Heart left ventricle (tissue), 16 donors: ENCODE measurements around the gene PLA2G3. TPM values are rescaled to one million over a fixed set of nuclear protein-coding genes. Genes with fewer than 3 reads are reported as not detected.

Experiments
- ATAC-seq, 4 donors: fragments of 200-7000 bp; cut with Tn5 transposase; one replicate each; pipeline ENCODE4 v1.9.1; 2020 to 2022; ENCODE audit warnings: moderate library complexity in 4 of 4, mild to moderate bottlenecking in 3 of 4, moderate number of reproducible peaks in 1 of 4
- DNase-seq, 5 donors: peaks; one replicate each; pipeline ENCODE4 v3.0.0-alpha.2; 2020
- H3K27ac ChIP-seq, 12 donors: fragments of 200-600 bp; sonication (generic) in 4 of 12; one replicate each; pipeline versions ENCODE4 v1.5.0 to v1.8.0; 2016 to 2022; ENCODE audit warnings: mild to moderate bottlenecking in 2 of 12
- H3K27me3 ChIP-seq, 9 donors: fragments of 200-600 bp; sonication (generic) in 2 of 9; one replicate each; pipeline versions ENCODE4 v1.5.1 to v1.8.0; 2016 to 2022; ENCODE audit warnings: mild to moderate bottlenecking in 3 of 9
- H3K36me3 ChIP-seq, 9 donors: fragments of 200-600 bp; sonication (generic) in 2 of 9; one replicate each; pipeline versions ENCODE4 v1.5.0 to v1.8.0; 2018 to 2022; ENCODE audit warnings: mild to moderate bottlenecking in 2 of 9
- H3K4me1 ChIP-seq, 12 donors: fragments of 200-600 bp; sonication (generic) in 4 of 12; one replicate each; pipeline versions ENCODE4 v1.5.0 to v1.8.0; 2016 to 2022; ENCODE audit warnings: mild to moderate bottlenecking in 3 of 12
- H3K4me3 ChIP-seq, 12 donors: fragments of 200-600 bp; sonication (generic) in 4 of 12; one replicate each; pipeline versions ENCODE4 v1.5.0 to v1.8.0; 2017 to 2022; ENCODE audit warnings: mild to moderate bottlenecking in 9 of 12, moderate library complexity in 4 of 12
- H3K9me3 ChIP-seq, 12 donors: fragments of 200-600 bp; sonication (generic) in 4 of 12; one replicate each; pipeline versions ENCODE4 v1.5.0 to v1.8.0; 2016 to 2022; ENCODE audit warnings: mild to moderate bottlenecking in 1 of 12
- POLR2A ChIP-seq, 2 donors: fragments of 450-650 bp; IDR thresholded peaks; one replicate each; pipeline ENCODE4 v1.6.1; 2017; ENCODE audit warnings: antibody characterized with exemption in 2 of 2, mild to moderate bottlenecking in 2 of 2, moderate library complexity in 2 of 2
- whole genome bisulfite sequencing, 4 donors: extraction: QIAGEN DNeasy Blood & Tissue Kit in 2 of 4; methylation state at CpG; one replicate each; pipeline versions ENCODE4 v1.1.5 to v1.1.7; 2013 to 2018; 5-methylcytosine and 5-hydroxymethylcytosine counted together
- intact Hi-C, 10 donors: fragments of 100-400 bp; cut with DNase I; formaldehyde crosslinking; loops; one replicate each; pipeline versions ENCODE4 v1.11.1 to v1.14.2; 2022
- polyA plus RNA-seq, 2 donors: library from polyadenylated mRNA; stranded (reverse); fragments of 200-250 nt; gene quantifications; one replicate each; pipeline ENCODE4 v1.2.3, GENCODE V29; 2013
- total RNA-seq, 9 donors: library from RNA; depleted of rRNA in 2 of 9; stranded (reverse); fragments of >200 nt in 2 of 9; fragmentation: NEBNext Ultra II Directional in 3 of 9; extraction: Animal tissue kit (Norgen Biotek cat#: 25700) in 3 of 9; gene quantifications; one replicate each; pipeline versions ENCODE4 v1.1.0 to v1.2.4, GENCODE V29; 2016 to 2023
- TF ChIP-seq, protein P1 (sequence below), 12 donors: fragments of 200-600 bp; sonication (generic) in 4 of 12; IDR thresholded peaks; one replicate each; pipeline versions ENCODE4 v1.5.0 to v1.8.0; 2018 to 2022; ENCODE audit warnings: antibody characterized with exemption in 12 of 12, mild to moderate bottlenecking in 5 of 12
- donor health status: ischemic (EF 13 %, LVEDD 7.1; RV severe dilation, severe dysfunction).
- donor health status: healthy with polysubstance abuse.
- donor health status: DM: no; HTN: yes; CAD: no.
- donor health status: DM: no; HTN: no; CAD: no.
- donor health status: ischemic (EF 25% LVEDD 6.9; RV normal size, moderate dysfunction).
- donor health status: ischemic (EF 25% LVEDD 5.7; RV mildly dilated, moderate dysfunction).
- donor health status: healthy.
- donor health status: DM: yes; HTN: yes; CAD: no.
- donor health status: ischemic (EF 35%, LVEDD 5.7; RV mildly dilated, moderate dysfunction).
- donor health status: nonischemic (EF 11% LVEDD 7.7; RV severe dilation, severe dysfunction).
- donor health status: DM: yes; HTN: yes; CAD: no.
- donor health status: PGD.
- donor health status: ischemic (EF 29% LVEDD 5.4; RV normal size, mild dysfunction).
- donor health status: nonischemic (EF 23%, LVEDD 6.1; RV moderate dilation, normal function).

Gene PLA2G3
- total and polyA plus RNA-seq, 11 donors, result not detected

DNA sequence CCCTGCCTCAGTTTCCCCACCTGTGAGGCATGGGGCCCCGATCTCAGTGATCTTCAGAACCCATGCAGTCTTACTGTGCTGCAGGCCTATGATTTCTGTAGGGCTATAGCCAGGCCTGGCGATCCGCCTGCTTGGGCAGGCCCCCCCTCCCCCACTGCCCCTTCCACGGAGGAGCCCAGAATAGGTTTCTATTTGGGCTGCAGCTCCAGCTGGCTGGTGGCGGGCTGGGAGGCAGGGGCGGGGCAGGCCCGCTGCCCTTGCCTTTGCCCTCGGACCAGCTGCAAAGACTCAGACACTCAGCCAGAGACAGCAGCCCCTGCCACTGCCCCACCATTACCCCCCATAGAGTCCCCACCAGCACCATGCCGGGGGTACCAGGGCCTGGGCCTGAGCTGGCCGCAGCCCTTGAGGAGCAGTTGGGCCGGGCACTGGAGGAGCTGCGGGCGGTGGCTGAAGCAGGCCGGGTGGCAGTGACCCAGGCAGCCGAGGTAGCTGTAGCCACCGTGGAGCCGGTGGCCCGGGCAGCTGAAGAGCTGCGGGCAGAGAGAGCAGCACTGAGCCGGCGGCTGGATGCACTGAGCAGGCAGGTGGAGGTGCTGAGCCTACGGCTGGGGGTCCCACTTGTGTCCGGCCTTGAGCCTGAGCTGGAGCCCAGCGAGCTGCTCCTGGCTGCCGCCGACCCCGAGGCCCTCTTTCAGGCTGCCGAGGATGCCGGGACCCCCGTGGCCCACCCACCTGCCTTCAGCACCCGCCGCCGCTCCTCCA is 47.0 kb downstream of the PLA2G3 start:
- intact Hi-C loops, result loop anchor here in 1 of 10 donors (10.0 kb wide), 1 partner anchor 52 kb away; the partner anchor contains the start of gene PLA2G3
- DNase-seq (peak; percentile 81 to 90 (median 85)), ATAC-seq (peak; percentile 71 to 87 (median 84))
- Histone ChIP-seq H3K36me3 (peaks cover 7 to 100% (median 99%) of the 10 kb centered on the region in 9 donors), H3K4me3 (peak overlapping the region; percentile 36 to 69 (median 56)), H3K4me1 (peaks cover 0 to 76% (median 19%) of the 10 kb centered on the region in 12 donors), H3K9me3 (no peaks in the 10 kb centered on the region), H3K27ac (peak overlapping the region; percentile 74 to 99 (median 93)), H3K27me3 (no peaks in the 10 kb centered on the region)
- TF ChIP-seq, protein P1, sequence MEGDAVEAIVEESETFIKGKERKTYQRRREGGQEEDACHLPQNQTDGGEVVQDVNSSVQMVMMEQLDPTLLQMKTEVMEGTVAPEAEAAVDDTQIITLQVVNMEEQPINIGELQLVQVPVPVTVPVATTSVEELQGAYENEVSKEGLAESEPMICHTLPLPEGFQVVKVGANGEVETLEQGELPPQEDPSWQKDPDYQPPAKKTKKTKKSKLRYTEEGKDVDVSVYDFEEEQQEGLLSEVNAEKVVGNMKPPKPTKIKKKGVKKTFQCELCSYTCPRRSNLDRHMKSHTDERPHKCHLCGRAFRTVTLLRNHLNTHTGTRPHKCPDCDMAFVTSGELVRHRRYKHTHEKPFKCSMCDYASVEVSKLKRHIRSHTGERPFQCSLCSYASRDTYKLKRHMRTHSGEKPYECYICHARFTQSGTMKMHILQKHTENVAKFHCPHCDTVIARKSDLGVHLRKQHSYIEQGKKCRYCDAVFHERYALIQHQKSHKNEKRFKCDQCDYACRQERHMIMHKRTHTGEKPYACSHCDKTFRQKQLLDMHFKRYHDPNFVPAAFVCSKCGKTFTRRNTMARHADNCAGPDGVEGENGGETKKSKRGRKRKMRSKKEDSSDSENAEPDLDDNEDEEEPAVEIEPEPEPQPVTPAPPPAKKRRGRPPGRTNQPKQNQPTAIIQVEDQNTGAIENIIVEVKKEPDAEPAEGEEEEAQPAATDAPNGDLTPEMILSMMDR (IDR thresholded peaks at IDR 0.05), result no peak
- TF ChIP-seq POLR2A (IDR thresholded peaks at IDR 0.05), result peak in 1 of 2 donors; percentile 42
- 44 to 58% (median 55%) methylated on average over 31 to 33 of the region's 33 CpGs for WGBS, 4 donors

DNA sequence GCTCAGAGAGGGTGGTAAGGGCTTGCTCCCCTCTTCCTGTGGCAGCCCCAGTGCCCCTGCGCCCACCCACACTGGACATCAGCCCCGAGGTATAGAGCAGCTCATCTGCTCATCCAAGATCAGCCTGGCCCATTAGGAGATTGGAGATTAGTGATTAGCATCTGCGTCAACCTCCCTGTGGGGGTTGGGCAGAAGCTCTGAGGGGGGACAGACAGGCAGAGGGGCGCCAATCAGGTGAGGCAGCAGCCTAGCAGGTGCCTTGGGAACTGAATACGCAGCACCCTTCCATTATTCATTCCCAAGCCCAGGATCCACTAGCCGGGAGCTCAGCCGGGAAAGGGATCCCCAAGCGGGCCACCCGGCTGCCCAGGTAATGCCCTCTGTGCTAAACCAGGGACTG is 48.1 kb downstream of the PLA2G3 start:
- intact Hi-C loops, result loop anchor here in 1 of 10 donors (10.0 kb wide), 1 partner anchor 53 kb away; the partner anchor contains the start of gene PLA2G3
- Histone ChIP-seq H3K36me3 (peaks cover 7 to 100% (median 95%) of the 10 kb centered on the region in 9 donors), H3K9me3 (no peaks in the 10 kb centered on the region), H3K27ac (peak overlapping the region in 11 of 12 donors; percentile 17 to 99 (median 91)), H3K4me3 (no peak overlapping the region), H3K27me3 (no peaks in the 10 kb centered on the region), H3K4me1 (peaks cover 0 to 80% (median 18%) of the 10 kb centered on the region in 12 donors)
- WGBS, 4 donors, result 90 to 96% (median 94%) methylated on average over 2 to 9 of the region's 9 CpGs
- ATAC-seq (no peak), DNase-seq (no peak)
- TF ChIP-seq POLR2A (IDR thresholded peaks at IDR 0.05), result no peak
- TF ChIP-seq, protein P1 (IDR thresholded peaks at IDR 0.05), result no peak

DNA sequence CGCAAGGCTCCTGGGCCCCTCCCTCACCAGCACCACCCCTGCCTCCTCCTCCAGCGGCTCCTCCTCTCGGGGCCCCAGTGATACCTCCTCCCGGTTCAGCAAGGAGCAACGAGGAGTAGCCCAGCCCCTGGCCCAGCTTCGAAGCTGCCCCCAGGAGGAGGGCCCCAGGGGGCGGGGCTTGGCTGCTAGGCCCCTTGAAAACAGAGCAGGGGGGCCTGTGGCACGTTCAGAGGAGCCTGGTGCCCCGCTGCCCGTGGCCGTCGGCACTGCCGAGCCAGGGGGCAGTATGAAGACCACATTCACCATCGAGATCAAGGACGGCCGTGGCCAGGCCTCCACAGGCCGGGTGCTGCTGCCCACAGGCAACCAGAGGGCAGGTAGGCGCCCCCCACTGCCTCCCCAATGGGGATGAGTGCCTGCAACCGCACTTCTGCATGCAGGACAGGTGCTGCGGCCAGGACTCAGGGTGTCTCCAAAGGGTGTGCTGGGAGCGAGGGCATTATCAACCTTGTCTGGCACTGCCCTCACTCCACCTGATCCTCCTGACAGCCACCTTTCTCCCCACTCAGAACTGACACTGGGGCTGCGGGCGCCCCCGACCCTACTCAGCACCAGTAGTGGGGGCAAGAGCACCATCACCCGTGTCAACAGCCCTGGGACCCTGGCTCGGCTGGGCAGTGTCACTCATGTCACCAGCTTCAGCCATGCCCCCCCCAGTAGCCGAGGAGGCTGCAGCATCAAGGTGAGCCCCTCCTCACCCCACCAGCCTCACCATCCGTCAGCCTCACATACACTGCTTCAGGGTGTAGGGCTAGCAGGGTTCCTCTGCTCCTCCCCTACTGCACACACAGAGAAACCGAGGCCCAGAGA is 49.0 kb downstream of the PLA2G3 start:
- peaks cover 0 to 88% (median 23%) of the 10 kb centered on the region in 12 donors for H3K4me1 ChIP-seq
- H3K4me3 ChIP-seq, result no peak overlapping the region
- intact Hi-C loops, result loop anchor here in 1 of 10 donors (10.0 kb wide), 1 partner anchor 53 kb away; the partner anchor contains the start of gene PLA2G3
- H3K36me3 ChIP-seq, result peaks cover 3 to 99% (median 89%) of the 10 kb centered on the region in 9 donors
- TF ChIP-seq, protein P1 (IDR thresholded peaks at IDR 0.05), result no peak
- no peak for TF ChIP-seq POLR2A (IDR thresholded peaks at IDR 0.05)
- H3K27me3 ChIP-seq, result no peaks in the 10 kb centered on the region
- WGBS, 4 donors, result 68 to 81% (median 76%) methylated on average over 23 to 29 of the region's 29 CpGs
- no peaks in the 10 kb centered on the region for H3K9me3 ChIP-seq
- peak in 1 of 5 donors; percentile 70 for DNase-seq
- peak overlapping the region in 5 of 12 donors; percentile 9 to 99 (median 57) for H3K27ac ChIP-seq
- ATAC-seq, result no peak
